NK-92 (cell line): Measurements from ENCODE around the gene HSPBAP1.
"Not testable (repeated sequence)": the region's sequence is repeated elsewhere in the genome, so short reads cannot be mapped to it uniquely, and the experiment has no call there.

Experiments
- DNase-seq: peaks from one replicate; lab custom pipeline; 2025; ENCODE audit not compliant: unreplicated experiment; lab: John Stamatoyannopoulos, UW

The HSPBAP1 gene

GRCh38 chr3:122743581-122744120, 50.0 kb downstream of the HSPBAP1 start:
- no peak for DNase-seq

DNA sequence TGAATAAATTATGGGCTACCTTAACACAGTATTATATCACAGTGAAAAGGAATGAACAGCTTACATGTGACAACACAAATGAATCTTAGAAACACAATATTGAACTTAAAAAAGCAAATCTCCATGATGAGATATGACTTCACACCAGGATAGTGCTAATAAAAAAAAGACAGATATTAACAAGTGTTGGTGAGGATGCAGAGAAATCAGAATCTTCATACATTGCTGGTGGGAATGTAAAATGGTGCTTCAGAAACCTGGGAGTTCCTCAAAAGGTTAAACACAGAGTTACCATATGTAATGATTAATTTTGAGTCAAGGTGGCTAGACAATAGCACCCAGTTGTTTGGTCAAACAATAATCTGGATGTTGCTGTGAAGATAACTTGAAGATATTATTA, 51.4 kb downstream of the HSPBAP1 start:
- no peak for DNase-seq

- no peak for DNase-seq
These were observed 54.5 kb downstream of the HSPBAP1 start for GRCh38 chr3:122739172-122739571.

GRCh38 chr3:122732682-122733525, 60.7 kb downstream of the HSPBAP1 start:
- not testable (repeated sequence) for DNase-seq

- DNase-seq = no peak
These were observed 63.4 kb downstream of the HSPBAP1 start for GRCh38 chr3:122730240-122730639.

DNA sequence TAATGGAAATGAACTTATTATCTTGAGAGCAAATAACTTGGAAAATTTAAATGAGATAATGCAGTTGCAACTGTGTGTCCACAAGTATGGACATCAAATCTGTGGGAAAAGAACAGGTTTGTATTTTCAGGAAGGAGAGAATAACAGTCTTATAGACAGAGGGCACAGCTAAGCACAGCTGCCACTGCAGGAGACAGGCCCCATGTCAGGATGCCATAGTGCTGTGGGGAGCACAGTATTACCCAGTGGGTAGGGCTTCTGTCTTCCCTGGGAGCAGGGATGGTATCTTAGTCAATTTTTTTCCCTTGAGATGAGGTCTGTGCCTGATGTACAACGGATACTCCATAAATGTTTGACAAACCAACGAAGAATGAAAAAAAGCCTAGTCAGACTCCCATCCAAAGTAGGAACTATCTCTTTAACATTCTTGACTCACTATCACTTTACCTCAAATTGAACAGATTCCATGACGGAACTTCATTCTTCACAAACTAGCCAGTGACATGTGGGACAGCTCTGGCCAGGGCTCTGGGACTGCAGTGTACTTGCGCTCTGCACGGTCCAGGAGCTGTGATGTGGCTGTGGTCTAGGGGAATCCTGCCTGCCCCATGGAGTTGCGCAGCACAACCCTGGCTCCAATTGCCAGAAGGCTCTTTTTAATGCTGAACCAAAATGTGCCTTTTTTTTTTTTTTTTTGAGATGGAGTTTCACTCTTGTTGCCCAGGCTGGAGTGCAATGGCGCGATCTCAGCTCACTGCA, 64.7 kb downstream of the HSPBAP1 start:
- DNase-seq = no peak

GRCh38 chr3:122728186-122728585, 65.4 kb downstream of the HSPBAP1 start:
- no peak for DNase-seq

- no peak for DNase-seq
These were observed 65.9 kb downstream of the HSPBAP1 start for GRCh38 chr3:122727766-122728165.

- DNase-seq = no peak
These were observed 66.3 kb downstream of the HSPBAP1 start for GRCh38 chr3:122727294-122727693.

GRCh38 chr3:122725106-122725505, 68.5 kb downstream of the HSPBAP1 start:
- no peak for DNase-seq

DNA sequence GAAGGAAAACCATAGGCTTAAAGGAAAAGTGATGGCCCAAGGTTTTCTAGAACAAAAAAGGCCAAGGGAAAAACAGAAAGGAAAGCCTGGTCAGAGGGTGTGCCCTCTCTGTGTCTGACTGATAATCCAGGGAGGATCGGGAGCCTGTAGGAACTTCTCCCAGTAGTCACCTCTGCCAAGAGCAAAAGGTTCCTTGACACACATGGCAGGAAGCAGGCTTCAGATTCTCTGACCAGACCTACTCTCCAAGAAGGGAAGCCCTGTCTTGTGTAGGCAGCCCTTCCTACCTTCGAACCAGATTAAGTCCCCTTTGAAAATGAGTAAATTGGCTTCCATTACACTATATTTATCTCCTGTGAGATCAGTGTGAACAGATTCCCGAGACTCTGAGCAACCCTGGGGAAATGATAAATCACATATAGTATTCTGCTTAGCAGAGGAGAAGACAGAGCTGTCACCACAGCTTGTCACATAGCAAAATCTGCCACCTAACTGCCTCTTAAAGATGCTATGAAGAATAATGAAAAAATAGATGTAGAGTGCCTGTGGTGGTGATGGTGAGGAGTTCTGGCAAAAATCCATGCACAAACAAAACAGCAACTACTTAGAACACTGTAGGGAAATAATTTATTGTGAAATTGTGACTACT, 74.2 kb downstream of the HSPBAP1 start:
- DNase-seq = no peak

- DNase-seq = no peak
These were observed 77.0 kb downstream of the HSPBAP1 start for GRCh38 chr3:122716667-122717066.

DNA sequence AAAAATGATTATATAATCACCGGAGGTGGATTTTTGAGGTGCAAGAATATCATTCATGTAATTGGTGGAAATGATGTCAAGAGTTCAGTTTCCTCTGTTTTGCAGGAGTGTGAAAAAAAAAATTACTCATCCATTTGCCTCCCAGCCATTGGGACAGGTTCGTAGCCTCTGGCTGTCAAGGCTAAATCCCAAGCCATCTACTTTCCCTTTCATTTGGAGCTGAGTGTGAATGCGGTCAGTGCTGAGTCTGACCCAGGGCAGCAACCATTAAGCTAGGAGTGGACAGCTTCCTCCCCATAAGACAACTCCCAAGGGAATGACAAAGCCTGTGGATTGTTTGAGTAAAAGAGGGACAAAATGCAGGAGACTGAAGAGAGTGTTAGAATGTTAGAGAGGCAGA, 79.4 kb downstream of the HSPBAP1 start:
- no peak for DNase-seq

DNA sequence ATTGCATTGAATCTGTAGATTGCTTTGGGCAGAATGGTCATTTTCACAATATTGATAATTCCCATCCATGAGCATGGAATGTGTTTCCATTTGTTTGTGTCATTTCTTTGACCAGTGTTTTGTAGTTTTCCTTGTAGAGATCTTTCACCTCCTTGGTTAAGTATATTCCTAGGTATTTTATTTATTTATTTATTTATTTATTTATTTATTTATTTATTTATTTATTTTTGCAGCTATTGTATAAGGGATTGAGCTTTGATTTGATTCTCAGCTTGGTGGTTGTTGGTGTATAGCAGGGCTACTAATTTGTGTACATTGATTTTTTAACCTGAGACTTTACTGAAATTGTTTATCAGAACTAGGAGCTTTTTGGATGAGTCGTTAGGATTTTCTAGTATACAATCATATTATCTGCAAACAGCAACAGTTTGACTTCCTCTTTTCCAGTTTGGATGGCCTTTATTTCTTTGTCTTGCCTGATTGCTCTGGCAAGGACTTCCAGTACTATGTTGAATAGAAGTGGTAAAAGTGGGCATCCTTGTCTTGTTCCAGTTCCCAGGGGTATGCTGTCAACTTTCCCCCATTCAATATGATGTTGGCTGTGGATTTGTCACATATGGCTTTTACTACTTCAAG, 82.9 kb downstream of the HSPBAP1 start:
- DNase-seq = not testable (repeated sequence)

- DNase-seq = no peak
These were observed 88.3 kb downstream of the HSPBAP1 start for GRCh38 chr3:122705379-122705778.

DNA sequence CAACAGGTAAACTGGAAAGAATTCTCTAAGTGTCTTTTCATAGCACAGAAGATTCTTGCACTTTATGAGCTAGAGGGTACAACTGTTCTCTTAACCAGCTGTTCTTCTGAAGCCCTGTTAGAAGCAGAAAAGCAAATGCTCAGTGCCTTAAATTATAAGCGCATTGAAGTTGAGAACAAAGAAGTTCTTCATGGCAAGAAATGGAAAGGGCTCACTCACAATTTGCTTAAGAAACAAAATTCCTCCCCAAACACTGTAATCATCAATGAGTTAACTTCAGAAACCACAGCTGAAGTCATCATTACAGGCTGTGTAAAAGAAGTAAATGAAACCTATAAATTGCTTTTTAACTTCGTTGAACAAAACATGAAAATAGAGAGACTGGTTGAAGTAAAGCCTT, 93.4 kb downstream of the HSPBAP1 start:
- no peak for DNase-seq

DNA sequence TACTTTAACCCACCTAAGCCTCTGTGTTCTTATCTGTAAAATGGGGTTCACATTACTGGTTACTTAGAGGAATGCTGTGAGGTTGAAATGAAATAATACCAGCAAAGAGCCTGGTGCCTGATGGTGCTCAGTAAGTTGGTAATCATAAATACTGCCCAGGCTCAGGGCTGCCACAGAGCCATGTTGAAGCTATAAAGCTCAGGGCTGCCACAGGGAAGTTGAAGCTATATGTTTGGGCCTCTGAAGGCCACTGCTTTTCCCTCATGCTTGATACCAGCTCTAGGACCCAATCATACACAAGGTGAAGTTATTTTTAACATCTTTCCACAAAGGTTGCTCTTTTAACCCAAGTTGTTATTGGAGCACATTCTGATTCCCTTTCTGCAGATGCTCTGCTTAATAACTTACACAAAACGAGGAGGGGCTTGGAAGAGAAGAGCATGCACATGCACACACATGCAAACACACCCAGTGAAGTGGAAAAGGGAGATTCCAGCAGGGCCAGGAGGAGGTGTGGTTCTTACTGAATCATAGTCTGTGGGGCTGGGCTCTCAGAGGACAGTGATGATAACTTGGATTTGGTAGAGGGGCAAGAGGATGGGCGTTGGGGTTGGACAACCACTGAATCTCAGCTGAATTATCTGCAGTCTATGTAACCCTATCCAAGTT, 95.5 kb downstream of the HSPBAP1 start:
- DNase-seq = no peak

DNA sequence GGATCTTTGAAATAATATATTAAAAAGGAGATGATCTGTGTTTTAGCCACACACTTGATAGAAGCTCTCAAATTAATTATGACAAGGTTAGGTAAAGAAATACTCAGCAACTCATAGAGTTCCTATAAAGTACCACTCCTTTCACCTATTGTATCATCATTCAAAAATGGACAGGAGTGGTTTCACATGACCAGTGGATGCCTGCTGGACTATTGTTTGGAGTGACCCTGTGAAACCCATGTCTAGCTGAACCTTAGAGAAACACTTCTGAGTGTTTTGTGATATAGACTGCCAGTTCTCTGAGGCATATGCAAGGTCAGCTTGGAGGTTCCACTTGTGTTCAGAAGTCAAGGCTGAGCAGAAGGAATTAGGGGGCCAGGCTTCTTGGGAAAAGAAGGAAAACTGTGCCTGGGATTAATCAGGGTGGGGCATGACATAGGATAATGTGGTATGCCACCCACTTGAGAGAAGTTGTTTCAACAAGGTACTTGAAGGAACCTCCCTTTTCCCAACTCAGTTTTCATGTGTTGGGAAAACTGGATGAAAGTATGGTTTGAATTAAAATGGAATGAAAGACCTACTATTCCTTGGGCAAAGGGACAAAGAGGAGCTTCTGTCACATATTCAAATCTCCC, 97.6 kb downstream of the HSPBAP1 start:
- DNase-seq = no peak

DNA sequence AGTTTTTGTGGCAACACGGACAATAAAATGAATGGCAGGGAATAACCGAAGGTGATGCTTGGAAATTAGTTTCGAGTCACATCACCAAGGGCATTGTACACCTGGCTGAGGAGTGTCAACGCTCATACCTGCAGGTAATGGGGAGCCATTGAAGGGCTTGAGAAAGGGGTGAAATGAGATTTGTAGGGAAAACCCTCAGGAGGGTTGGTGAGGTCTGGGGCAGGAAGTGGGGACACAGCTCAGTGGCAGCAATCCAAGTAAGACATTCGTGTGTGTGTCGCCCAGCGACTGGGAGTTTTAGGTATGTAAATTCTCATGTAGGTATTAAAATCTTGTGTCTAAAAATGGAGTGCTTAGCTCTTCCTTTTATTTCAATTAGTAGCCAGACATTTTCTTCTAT, 98.7 kb downstream of the HSPBAP1 start:
- no peak for DNase-seq

- DNase-seq = no peak
These were observed 101.0 kb downstream of the HSPBAP1 start for GRCh38 chr3:122692674-122693073.
